Testis (tissue), 3 donors: ENCODE results near the gene CFAP58. TPM values are rescaled to one million over a fixed set of nuclear protein-coding genes. Genes with fewer than 3 reads are reported as not detected.

Experiments
- DNase-seq: peaks from one replicate; pipeline ENCODE4 v3.0.0-alpha.2; 2019
- H3K27ac ChIP-seq, 2 donors: fragments of 200-600 bp; sonication (generic); one replicate each; pipeline ENCODE4 v1.5.1; 2019
- H3K27me3 ChIP-seq: fragments of 200-600 bp; sonication (generic); one replicate; pipeline ENCODE4 v1.5.1; 2019
- H3K36me3 ChIP-seq: fragments of 200-600 bp; sonication (generic); one replicate; pipeline ENCODE4 v1.5.1; 2017; ENCODE audit warnings: low read depth; ENCODE audit errors: missing control alignments
- H3K4me1 ChIP-seq: fragments of 200-600 bp; sonication (generic); one replicate; pipeline ENCODE4 v1.5.1; 2019
- H3K4me3 ChIP-seq, 2 donors: fragments of 200-600 bp; sonication (generic); one replicate each; pipeline ENCODE4 v1.5.1; 2017 to 2019
- H3K9me3 ChIP-seq: fragments of 200-600 bp; sonication (generic); one replicate; pipeline ENCODE4 v1.5.1; 2017
- CTCF ChIP-seq, 3 experiments: fragments of 450-650 bp in 2 of 3; fragments of 200-600 bp in 1 of 3; sonication (generic) in 1 of 3; IDR thresholded peaks; one replicate each; pipeline ENCODE4 v1.5.1; 2016 to 2019; ENCODE audit warnings: antibody characterized with exemption in 3 of 3, mild to moderate bottlenecking in 2 of 3, moderate library complexity in 1 of 3
- POLR2A ChIP-seq: fragments of 450-650 bp; IDR thresholded peaks from one replicate; pipeline ENCODE4 v1.6.1; 2017; ENCODE audit warnings: antibody characterized with exemption, mild to moderate bottlenecking, moderate library complexity
- WGBS, 2 donors: methylation state at CpG; one replicate each; pipeline ENCODE4 v1.1.5; 2018; 5-methylcytosine and 5-hydroxymethylcytosine counted together
- intact Hi-C: fragments of 100-400 bp; cut with DNase I; formaldehyde crosslinking; loops from one replicate; pipeline ENCODE4 v1.15.1; 2023; ENCODE audit warnings: low total_unique reads
- polyA plus RNA-seq: library from polyadenylated mRNA; stranded (reverse); fragments of 350-450 nt; fragmentation: Illumina TruSeq; extraction: RNeasy Lipid Tissue Mini Kit (QIAGEN cat#74804); gene quantifications from one replicate; pipeline ENCODE4 v1.2.3, GENCODE V29; 2014; ENCODE audit warnings: low read depth, low replicate concordance; ENCODE audit not compliant: insufficient read depth
- total RNA-seq, 2 donors: library from RNA; depleted of rRNA; stranded (reverse); fragments of >200 nt; gene quantifications; one replicate each; pipeline ENCODE4 v1.2.3, GENCODE V29; 2016

Gene CFAP58
- total and polyA plus RNA-seq, 3 donors from 2014 or later: 10.1 to 16.3 (median 14.6) TPM

DNA sequence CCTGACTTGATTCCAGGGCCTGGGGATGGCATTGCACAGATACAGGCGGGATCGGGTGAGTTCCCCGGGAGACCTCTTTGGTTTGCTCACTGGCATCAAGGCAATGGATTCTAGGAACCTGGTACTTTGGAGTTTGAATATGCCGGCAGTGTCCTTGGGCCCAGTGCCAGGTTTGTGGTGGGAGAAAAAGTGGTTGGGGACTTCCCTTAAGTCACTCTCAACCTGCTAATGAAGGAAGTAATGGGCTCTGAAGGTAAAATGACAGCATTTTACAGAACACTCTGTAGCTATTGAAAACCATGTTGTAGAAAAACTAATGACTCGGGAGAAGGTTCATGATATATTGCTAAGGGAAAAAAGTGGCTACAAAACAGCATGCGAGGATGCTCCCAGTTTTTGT, 129.9 kb downstream of the CFAP58 start:
- TF ChIP-seq CTCF (IDR thresholded peaks at IDR 0.05) (no peak), POLR2A (no peak)
- Histone ChIP-seq H3K27ac (no peak overlapping the region), H3K4me1 (no peaks in the 10 kb centered on the region), H3K4me3 (no peak overlapping the region), H3K27me3 (no peaks in the 10 kb centered on the region), H3K36me3 (no peaks in the 10 kb centered on the region), H3K9me3 (no peaks in the 10 kb centered on the region)
- 78 to 80% methylated on average over 6 of the region's 6 CpGs for WGBS, 2 donors
- intact Hi-C loops: no loop called here
- DNase-seq: no peak

DNA sequence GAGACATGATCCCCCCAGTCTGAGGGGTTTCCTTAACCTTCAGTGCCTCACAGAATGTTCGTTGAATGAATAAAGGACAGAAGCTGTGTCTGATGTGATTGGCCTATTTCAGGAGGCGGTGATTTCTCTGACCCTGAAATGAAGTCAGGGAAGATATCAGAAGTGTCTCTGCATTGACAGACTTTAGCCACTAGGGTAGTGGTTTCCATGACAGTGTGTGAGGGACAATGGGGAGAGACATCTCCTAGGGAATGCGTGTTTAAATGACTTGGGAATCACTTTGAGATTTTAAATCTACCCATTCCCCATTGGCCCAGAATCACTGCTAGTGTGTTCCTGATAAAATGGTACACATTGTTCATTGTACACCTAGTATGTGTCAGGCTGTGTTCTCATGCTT, 132.0 kb downstream of the CFAP58 start:
- Histone ChIP-seq H3K4me3 (no peak overlapping the region), H3K27me3 (no peaks in the 10 kb centered on the region), H3K36me3 (no peaks in the 10 kb centered on the region), H3K27ac (no peak overlapping the region), H3K4me1 (no peaks in the 10 kb centered on the region), H3K9me3 (no peaks in the 10 kb centered on the region)
- no peak for DNase-seq
- intact Hi-C loops: no loop called here
- TF ChIP-seq CTCF (IDR thresholded peaks at IDR 0.05) (peak in 1 of 3 experiments; percentile 18), POLR2A (no peak)
- WGBS, 2 donors: 79 to 84% methylated on average over 3 of the region's 3 CpGs

DNA sequence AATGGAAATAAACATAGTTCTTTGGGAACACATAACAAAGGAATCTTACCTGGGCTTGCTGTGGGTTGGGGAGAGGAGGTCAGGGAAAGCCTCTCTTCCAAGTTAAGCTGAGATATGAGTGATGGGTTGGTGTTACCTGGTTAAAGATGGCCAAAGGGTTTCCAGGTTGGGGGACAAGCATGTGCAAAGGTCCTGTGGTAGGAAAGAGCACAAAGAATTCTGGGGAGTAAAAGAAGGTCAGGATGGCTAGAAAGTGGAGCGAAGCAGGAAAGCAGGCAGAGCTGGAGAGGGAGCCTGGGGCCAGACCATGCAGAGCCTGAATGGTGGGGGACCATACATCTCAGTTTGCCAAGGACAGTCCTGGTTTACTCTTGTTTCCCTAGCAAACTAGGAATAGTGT, 133.2 kb downstream of the CFAP58 start:
- 89 to 100% methylated on average over 1 of the region's 1 CpG for WGBS, 2 donors

GRCh38 chr10:104487794-104488438, 134.3 kb downstream of the CFAP58 start:
- 51 to 58% methylated on average over 7 of the region's 7 CpGs for WGBS, 2 donors
- DNase-seq: no peak
- Histone ChIP-seq H3K9me3 (no peaks in the 10 kb centered on the region), H3K27me3 (no peaks in the 10 kb centered on the region), H3K4me1 (no peaks in the 10 kb centered on the region), H3K27ac (no peak overlapping the region), H3K36me3 (no peaks in the 10 kb centered on the region), H3K4me3 (no peak overlapping the region)
- TF ChIP-seq POLR2A: no peak
- no peak for TF ChIP-seq CTCF (IDR thresholded peaks at IDR 0.05)
- intact Hi-C loops: no loop called here

More for the DNA sequence above, 133.2 kb downstream of the CFAP58 start:
- Histone ChIP-seq H3K27me3 (no peaks in the 10 kb centered on the region), H3K4me3 (no peak overlapping the region), H3K9me3 (no peaks in the 10 kb centered on the region), H3K4me1 (no peaks in the 10 kb centered on the region), H3K36me3 (no peaks in the 10 kb centered on the region), H3K27ac (no peak overlapping the region)
- TF ChIP-seq POLR2A (no peak), CTCF (IDR thresholded peaks at IDR 0.05) (no peak)
- DNase-seq: no peak
- intact Hi-C loops: no loop called here

GRCh38 chr10:104488439-104488832, 134.8 kb downstream of the CFAP58 start:
- intact Hi-C loops: no loop called here

More at GRCh38 chr10:104488439-104488832, 134.8 kb downstream of the CFAP58 start:
- Histone ChIP-seq H3K9me3 (no peaks in the 10 kb centered on the region), H3K4me3 (no peak overlapping the region), H3K27ac (no peak overlapping the region), H3K4me1 (no peaks in the 10 kb centered on the region), H3K36me3 (no peaks in the 10 kb centered on the region), H3K27me3 (no peaks in the 10 kb centered on the region)
- WGBS, 2 donors: 61 to 80% methylated on average over 2 of the region's 2 CpGs
- DNase-seq: no peak
- TF ChIP-seq POLR2A (no peak), CTCF (IDR thresholded peaks at IDR 0.05) (no peak)
